GM10266 (cell line): ENCODE measurements around the gene MYO5C.

Experiments used
- DNase-seq: peaks from one replicate; pipeline ENCODE4 v3.0.0; 2012; ENCODE audit errors: extremely low spot score
- TF ChIP-seq, protein P1 (sequence below): IDR thresholded peaks from 2 replicates; pipeline ENCODE4 v1.5.1; 2012; ENCODE audit warnings: mild to moderate bottlenecking, low read depth; ENCODE audit not compliant: control insufficient read depth, insufficient read depth; ENCODE audit errors: missing control alignments

MYO5C gene

GRCh38 chr15:52196891-52197290 lies 98.7 kb downstream of the MYO5C start:
- TF ChIP-seq, protein P1, sequence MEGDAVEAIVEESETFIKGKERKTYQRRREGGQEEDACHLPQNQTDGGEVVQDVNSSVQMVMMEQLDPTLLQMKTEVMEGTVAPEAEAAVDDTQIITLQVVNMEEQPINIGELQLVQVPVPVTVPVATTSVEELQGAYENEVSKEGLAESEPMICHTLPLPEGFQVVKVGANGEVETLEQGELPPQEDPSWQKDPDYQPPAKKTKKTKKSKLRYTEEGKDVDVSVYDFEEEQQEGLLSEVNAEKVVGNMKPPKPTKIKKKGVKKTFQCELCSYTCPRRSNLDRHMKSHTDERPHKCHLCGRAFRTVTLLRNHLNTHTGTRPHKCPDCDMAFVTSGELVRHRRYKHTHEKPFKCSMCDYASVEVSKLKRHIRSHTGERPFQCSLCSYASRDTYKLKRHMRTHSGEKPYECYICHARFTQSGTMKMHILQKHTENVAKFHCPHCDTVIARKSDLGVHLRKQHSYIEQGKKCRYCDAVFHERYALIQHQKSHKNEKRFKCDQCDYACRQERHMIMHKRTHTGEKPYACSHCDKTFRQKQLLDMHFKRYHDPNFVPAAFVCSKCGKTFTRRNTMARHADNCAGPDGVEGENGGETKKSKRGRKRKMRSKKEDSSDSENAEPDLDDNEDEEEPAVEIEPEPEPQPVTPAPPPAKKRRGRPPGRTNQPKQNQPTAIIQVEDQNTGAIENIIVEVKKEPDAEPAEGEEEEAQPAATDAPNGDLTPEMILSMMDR: no peak
- DNase-seq: no peak

DNA sequence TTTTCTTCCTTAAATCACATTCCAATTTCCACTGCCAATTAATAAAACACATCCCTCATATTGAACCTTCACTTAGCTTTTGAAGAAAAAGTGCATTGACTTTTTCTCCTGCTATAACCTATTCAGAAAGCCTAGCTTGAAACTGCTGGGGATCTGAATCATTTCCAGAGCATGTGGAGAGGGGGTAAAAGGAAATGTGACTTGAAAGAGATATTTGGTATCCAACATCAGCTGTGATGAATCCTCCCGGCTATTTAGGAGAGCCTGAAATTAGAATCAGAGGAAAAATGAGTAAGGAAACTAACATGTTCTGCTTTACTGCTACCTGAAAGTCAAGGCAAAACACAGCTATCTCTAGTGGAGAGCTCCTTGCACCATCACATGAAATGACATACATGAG lies 101.8 kb downstream of the MYO5C start:
- DNase-seq: no peak
- TF ChIP-seq, protein P1: no peak

DNA sequence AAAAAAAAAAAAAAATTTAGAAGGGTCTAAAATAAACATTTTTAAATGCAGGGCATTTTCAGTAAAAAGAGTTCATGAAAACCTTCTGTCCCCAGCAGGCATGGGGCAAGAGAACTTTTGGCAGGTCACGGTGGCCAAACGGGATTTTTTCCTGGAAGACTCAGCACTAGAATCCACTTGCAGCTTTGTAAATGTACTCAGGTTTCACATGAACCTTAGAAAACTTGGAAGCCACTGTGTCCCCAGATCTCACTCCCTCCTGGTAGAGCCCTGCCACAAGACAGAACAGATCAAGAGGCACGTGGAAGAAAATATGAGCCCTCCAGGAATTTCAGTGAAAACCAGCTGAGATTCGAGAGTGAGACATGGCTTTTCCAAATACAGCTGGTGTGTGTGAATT lies 102.3 kb downstream of the MYO5C start:
- DNase-seq: no peak
- TF ChIP-seq, protein P1: no peak

GRCh38 chr15:52191207-52191606 lies 104.4 kb downstream of the MYO5C start, which contains the start of gene GNB5:
Gene GNB5 (minus strand): TSS chr15:52191392. CDS start chr15:52184676, 6,716 bp downstream.
- no peak for DNase-seq
- TF ChIP-seq, protein P1: no peak

GRCh38 chr15:52186651-52187486 lies 108.7 kb downstream of the MYO5C start:
- TF ChIP-seq, protein P1: no peak
- DNase-seq: no peak

- no peak for DNase-seq
- TF ChIP-seq, protein P1: no peak
These were observed 110.4 kb downstream of the MYO5C start for GRCh38 chr15:52185151-52185561.

DNA sequence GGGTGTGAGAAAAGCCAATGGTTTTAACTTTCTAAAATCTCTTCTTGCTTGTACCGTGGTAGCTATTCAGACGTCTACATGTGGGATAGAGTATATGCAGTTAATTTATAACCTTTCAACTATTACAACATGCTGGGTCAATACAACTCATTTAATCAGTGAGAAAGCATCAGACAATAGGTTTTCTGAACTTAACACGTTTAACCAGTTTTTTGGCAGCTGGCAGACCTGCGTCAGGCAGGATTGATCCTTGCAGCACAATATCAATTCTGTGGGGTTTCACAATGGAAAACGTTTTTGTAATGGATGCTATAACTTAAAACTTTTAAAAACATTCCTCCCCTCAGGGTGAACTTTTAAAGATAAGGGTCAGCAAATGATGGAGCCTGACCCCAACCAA lies 110.9 kb downstream of the MYO5C start:
- DNase-seq: no peak
- TF ChIP-seq, protein P1: no peak
